HFF-Myc (cell line): ENCODE measurements around the gene SLC25A29.
"Not testable (repeated sequence)": the region's sequence is repeated elsewhere in the genome, so short reads cannot be mapped to it uniquely, and the experiment has no call there.

Experiments
- DNase-seq: peaks from one replicate; pipeline ENCODE4 v3.0.0-alpha.2; 2011; ENCODE audit warnings: low read depth; ENCODE audit errors: extremely low read depth
- H3K4me3 ChIP-seq: replicated peaks from 2 replicates; pipeline ENCODE4 v1.5.1; 2011; ENCODE audit warnings: low read depth, mild to moderate bottlenecking, control low read depth, low read length
- TF ChIP-seq, protein P1 (sequence below): IDR thresholded peaks from 2 replicates; pipeline ENCODE4 v1.5.1; 2012; ENCODE audit warnings: mild to moderate bottlenecking, low read depth, low read length, control low read depth; ENCODE audit errors: missing control alignments

Gene SLC25A29

DNA sequence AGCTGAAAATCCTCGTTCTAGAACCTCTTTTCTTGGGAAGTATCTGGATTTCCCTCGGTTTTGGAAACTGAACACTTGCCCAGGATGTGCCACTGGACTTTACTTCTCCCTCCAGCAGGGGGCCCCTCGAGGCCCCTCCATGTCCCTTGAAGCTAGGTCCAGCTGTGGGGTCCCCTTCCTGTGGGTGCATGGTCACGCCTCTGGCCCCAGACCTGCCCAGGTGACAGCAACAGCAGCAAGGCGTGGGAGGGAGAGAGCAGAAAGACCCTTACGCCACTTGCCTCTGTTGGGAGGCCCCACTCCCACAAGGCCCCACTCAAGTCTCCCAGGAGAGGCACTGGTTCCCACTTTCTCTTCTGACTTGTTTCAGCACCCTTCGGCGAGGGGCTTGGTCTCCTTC is 3.1 kb downstream of the SLC25A29 start:
- no peak overlapping the region for H3K4me3 ChIP-seq
- no peak for DNase-seq
- TF ChIP-seq, protein P1, sequence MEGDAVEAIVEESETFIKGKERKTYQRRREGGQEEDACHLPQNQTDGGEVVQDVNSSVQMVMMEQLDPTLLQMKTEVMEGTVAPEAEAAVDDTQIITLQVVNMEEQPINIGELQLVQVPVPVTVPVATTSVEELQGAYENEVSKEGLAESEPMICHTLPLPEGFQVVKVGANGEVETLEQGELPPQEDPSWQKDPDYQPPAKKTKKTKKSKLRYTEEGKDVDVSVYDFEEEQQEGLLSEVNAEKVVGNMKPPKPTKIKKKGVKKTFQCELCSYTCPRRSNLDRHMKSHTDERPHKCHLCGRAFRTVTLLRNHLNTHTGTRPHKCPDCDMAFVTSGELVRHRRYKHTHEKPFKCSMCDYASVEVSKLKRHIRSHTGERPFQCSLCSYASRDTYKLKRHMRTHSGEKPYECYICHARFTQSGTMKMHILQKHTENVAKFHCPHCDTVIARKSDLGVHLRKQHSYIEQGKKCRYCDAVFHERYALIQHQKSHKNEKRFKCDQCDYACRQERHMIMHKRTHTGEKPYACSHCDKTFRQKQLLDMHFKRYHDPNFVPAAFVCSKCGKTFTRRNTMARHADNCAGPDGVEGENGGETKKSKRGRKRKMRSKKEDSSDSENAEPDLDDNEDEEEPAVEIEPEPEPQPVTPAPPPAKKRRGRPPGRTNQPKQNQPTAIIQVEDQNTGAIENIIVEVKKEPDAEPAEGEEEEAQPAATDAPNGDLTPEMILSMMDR, result peak; percentile 80

DNA sequence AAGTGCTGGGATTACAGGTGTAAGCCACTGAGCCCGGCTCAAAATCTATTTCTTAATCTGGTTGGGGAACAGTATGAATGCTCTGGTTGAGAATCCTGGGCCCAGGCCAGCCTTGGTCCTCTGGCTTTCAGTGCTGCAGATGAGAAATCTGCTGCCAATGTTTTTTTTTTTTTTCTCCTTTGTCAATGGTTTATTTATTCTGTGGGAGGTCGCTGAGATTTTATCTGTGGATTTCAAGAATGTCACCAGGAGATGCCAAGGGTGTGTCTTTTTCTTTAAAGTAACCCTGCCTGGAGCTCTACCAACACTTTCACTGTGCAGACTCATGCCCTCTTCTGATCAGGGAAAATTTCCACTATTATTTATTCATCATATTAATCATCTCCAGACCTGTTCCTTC is 3.6 kb downstream of the SLC25A29 start:
- no peak for DNase-seq
- H3K4me3 ChIP-seq, result no peak overlapping the region
- TF ChIP-seq, protein P1, result no peak

DNA sequence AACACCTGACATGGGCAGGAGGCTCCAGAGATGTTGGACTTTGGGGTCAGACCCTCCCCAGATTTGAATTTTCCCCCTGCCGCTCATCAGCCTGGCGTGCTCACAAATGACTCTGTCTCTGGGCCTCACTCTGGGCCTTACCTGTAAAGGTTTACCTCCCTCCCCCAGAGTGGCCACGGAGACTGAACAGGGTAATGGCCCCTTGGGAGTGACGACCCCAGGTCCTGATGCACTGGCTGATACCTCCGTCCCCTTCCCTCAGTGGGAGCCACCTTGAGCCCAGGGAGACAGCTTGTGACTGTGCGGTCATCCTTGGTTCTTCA is 7.0 kb downstream of the SLC25A29 start:
- no peak for DNase-seq
- H3K4me3 ChIP-seq, result no peak overlapping the region
- TF ChIP-seq, protein P1, result no peak

DNA sequence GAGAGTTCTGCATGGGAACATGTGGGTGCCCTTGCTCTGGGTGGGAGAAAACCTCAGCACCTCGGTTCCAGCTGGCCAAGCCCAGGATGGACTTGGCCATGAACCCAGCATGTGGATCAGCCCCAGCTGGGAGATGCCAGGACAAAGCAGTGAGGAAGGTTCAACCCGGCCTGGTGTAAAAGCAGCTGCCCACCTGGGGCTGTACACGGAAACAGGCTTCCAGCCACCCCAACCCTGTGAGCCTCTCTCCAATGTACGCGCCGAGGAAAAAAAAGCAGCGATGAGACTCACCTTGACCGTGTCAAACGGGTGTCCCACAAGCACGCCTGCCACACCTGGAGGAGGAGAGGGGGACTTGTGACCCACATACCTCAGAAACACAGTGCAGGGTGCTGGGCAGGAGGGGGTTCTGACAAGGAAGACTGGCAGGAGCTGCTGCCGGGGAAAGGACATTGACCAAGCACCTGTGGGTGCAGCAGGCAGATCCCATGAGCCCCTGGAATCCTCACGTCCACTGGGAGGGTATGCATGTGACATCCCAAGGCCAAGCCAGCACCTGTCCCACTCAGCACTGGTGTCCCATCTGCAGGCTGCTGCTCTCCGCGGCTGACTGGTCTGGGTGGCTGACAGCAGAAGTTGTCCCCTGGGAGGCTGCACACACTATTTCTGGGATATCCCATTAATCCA is 7.5 kb downstream of the SLC25A29 start:
- DNase-seq, result no peak
- TF ChIP-seq, protein P1, result no peak
- no peak overlapping the region for H3K4me3 ChIP-seq

DNA sequence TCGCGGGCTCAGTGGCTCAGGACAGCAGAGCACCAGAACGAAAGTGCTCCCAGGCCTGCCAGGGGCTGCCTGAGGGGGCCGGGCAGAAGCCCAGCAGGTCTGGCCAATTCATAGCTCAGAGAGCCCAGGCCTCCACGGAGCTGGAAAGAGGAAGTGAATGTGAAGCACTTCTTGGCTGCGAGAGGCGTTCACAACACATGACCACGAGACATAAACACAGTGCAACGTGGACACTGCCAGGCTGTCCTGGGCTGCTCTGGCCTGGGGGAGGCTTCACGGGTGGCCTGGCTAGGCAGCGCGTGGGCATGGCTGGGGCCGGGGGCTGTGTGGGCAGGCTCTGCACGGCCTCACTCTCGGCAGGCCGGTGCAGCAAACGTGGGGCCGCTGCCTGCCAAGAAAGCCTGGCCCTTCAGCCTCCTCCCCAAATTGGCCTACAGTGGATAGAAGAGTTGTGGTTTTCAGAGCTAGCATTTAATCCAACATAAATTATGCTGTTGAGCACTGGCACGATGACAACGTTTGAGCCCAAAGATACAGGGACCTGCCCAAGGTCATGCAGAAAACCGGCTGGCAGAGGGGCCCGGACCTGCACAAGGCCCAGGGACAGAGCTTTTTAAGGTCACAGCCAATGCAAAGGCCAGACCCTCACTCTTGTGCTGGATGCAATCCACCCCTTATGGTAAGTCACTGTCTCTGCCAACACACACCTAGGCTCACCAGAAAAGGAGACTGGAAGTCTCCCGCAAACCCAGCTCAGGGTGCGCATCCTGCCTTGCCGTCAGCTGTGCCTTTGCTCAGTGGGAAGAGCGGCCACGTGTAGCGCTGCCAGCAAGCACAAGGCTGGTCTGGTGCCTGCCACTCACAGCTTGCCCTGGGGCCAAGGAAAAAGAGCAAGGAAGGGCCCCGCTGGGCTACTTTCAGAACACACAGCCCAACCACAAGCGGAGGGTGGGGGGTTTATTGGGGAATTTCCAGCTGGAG is 8.6 kb downstream of the SLC25A29 start:
- H3K4me3 ChIP-seq, result no peak overlapping the region
- TF ChIP-seq, protein P1, result no peak
- DNase-seq, result no peak

DNA sequence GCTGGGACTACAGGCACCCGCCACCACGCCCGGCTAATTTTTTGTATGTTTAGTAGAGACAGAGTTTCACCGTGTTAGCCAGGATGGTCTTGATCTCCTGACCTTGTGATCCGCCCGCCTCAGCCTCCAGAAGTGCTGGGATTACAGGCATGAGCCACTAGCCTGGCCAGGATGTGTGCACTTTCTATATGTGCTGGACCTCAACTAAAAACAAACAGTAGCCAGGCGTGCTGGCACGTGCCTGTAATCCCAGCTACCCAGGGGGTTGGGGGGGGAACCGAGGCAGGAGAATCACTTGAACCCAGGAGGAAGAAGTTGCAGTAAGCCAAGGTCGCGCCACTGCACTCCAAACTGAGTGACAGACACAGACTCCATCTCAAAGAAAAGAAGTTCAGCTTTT is 9.5 kb downstream of the SLC25A29 start:
- not testable (repeated sequence) for H3K4me3 ChIP-seq, DNase-seq

DNA sequence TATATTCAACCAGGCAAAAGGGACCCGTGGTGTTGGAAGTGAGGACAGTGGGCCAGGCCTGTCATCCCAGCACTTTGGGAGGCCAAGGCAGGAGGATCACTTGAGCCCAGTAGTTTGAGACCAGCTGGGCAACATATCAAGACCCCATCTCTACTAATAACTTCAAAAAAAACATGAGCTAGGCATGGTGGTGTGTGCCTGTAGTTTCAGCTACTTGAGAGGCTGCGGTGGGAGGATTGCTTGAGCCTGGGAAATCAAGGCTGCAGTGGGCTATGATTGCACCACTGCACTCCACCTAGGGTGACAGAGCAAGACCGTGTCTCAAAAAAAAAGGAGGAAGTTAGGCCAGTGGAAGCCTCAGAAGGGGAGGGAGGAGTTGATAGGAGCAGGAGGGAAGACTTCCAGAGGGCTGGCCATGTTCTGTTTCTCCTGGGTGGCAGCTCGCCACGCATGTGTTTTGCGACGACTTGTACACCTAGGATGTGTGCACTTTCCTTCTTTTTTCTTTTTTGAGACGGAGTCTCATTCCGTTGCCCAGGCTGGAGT is 10.1 kb downstream of the SLC25A29 start:
- H3K4me3 ChIP-seq, result no peak overlapping the region
- TF ChIP-seq, protein P1, result no peak
- DNase-seq, result no peak
